Tibial nerve (tissue), 4 donors: Measurements from ENCODE around the gene WAPL. TPM values are rescaled to one million over a fixed set of nuclear protein-coding genes. Genes with fewer than 3 reads are reported as not detected.

ENCODE experiments used
- DNase-seq, 2 donors: peaks; one replicate each; pipeline ENCODE4 v3.0.0-alpha.2; 2019; ENCODE audit warnings: low spot score in 2 of 2
- H3K27ac ChIP-seq, 4 donors: fragments of 200-600 bp; sonication (generic) in 3 of 4; one replicate each; pipeline ENCODE4 v1.5.1; 2017 to 2019; ENCODE audit warnings: mild to moderate bottlenecking in 1 of 4
- H3K27me3 ChIP-seq, 2 donors: fragments of 200-600 bp; sonication (generic) in 1 of 2; one replicate each; pipeline versions ENCODE4 v1.5.1 to v1.6.0; 2017 to 2019
- H3K36me3 ChIP-seq, 3 donors: fragments of 200-600 bp; sonication (generic); one replicate each; pipeline ENCODE4 v1.5.1; 2018 to 2019
- H3K4me1 ChIP-seq, 4 donors: fragments of 200-600 bp; sonication (generic) in 3 of 4; one replicate each; pipeline ENCODE4 v1.5.1; 2017 to 2019
- H3K4me3 ChIP-seq, 4 donors: fragments of 200-600 bp; sonication (generic) in 3 of 4; one replicate each; pipeline ENCODE4 v1.5.1; 2017 to 2019; ENCODE audit warnings: mild to moderate bottlenecking in 1 of 4, moderate library complexity in 1 of 4
- H3K9me3 ChIP-seq, 4 donors: fragments of 200-600 bp; sonication (generic) in 3 of 4; one replicate each; pipeline ENCODE4 v1.5.1; 2017 to 2019
- EP300 ChIP-seq, 2 donors: sonication (generic); formaldehyde crosslinking; IDR thresholded peaks; one replicate each; pipeline ENCODE4 v1.6.1; 2017; ENCODE audit warnings: antibody characterized with exemption in 2 of 2, mild to moderate bottlenecking in 1 of 2
- POLR2A ChIP-seq, 2 donors: fragments of 450-650 bp; IDR thresholded peaks; one replicate each; pipeline ENCODE4 v1.6.1; 2017; ENCODE audit warnings: antibody characterized with exemption in 2 of 2, mild to moderate bottlenecking in 2 of 2, moderate library complexity in 2 of 2
- WGBS, 2 donors: methylation state at CpG; one replicate each; pipeline ENCODE4 v1.1.5; 2018; 5-methylcytosine and 5-hydroxymethylcytosine counted together
- total RNA-seq, 4 donors: library from RNA; depleted of rRNA; stranded (reverse); fragments of >200 nt; gene quantifications; one replicate each; pipeline ENCODE4 v1.1.0, GENCODE V29; 2016
- TF ChIP-seq, protein P1 (sequence below), 5 experiments: fragments of 200-600 bp in 3 of 5; fragments of 450-650 bp in 2 of 5; sonication (generic) in 3 of 5; IDR thresholded peaks; one replicate each; pipeline ENCODE4 v1.5.1; 2016 to 2019; ENCODE audit warnings: antibody characterized with exemption in 5 of 5, mild to moderate bottlenecking in 3 of 5, moderate library complexity in 2 of 5

WAPL gene
- total RNA-seq, 4 donors from 2014 or later = 26.7 to 50.4 (median 42.0) TPM

DNA sequence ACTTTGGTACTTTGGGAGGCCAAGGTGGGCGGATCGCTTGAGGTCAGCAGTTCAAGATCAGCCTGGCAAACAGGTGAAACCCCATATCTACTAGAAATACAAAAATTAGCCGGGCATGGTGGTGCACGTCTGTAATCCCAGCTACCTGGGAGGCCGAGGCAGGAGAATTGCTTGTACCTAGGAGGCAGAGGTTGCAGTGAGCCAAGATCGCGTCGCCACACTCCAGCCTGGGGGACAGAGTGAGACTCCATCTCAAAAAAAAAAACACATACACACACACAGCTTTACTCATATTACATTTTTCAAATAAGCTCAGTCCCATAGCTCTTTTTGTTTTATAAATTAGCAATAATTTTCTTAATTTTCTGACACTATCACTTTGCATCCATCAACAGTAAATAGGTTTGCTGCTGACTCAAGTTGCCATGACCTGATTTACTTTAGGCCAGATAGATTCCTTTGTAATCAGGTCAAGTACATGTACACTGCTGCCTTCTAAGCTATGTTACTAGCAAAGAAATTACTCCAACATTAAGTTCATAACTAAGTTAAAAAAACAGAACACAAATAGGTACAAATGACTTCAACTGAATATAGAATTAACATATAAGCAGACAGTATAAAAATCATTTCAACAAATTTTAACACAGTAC is 31.5 kb downstream of the WAPL start:
- 94 to 95% methylated on average over 8 of the region's 8 CpGs for whole genome bisulfite sequencing, 2 donors

DNA sequence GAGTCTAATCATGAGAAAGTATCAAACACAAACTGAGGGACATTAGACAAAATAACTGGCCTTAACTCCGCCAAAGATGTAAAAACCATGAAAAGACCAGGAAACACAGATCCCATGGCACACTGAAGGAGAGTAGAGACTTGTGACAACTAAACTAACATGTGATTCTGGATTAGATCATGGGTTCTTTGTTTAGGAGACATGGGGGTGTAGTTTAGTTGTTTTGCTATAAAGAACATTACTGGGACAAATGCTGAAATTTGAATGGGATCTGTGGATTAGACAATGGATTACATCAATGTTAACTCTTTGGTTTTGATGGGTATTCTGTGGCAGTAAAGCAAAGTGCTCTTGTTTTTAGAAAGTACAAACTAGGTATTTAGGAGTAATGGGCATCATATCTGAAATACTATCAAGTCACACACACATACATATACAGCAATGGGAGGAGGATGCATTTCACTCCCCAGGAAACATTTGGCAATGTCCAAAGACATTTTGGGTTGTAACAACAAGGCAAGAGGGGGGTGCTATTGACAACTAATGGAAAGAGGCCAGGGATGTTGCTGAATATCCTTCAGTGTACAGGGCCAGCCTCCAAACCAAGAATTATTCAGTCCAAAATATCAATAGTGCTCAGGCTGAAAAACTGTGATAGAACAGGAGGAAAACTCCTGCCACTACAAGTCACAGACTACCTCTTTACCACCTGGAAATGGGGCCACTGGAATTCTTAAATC is 32.4 kb downstream of the WAPL start:
- DNase-seq = no peak
- H3K9me3 ChIP-seq = no peaks in the 10 kb centered on the region
- H3K27me3 ChIP-seq = no peaks in the 10 kb centered on the region
- H3K36me3 ChIP-seq = peaks cover 0 to 43% (median 0%) of the 10 kb centered on the region in 3 donors
- no peak overlapping the region for H3K4me3 ChIP-seq
- no peak overlapping the region for H3K27ac ChIP-seq
- WGBS, 2 donors = 90 to 96% methylated on average over 1 of the region's 1 CpG
- no peaks in the 10 kb centered on the region for H3K4me1 ChIP-seq
- TF ChIP-seq POLR2A (IDR thresholded peaks at IDR 0.05) (no peak), EP300 (IDR thresholded peaks at IDR 0.05) (no peak)
- TF ChIP-seq, protein P1, sequence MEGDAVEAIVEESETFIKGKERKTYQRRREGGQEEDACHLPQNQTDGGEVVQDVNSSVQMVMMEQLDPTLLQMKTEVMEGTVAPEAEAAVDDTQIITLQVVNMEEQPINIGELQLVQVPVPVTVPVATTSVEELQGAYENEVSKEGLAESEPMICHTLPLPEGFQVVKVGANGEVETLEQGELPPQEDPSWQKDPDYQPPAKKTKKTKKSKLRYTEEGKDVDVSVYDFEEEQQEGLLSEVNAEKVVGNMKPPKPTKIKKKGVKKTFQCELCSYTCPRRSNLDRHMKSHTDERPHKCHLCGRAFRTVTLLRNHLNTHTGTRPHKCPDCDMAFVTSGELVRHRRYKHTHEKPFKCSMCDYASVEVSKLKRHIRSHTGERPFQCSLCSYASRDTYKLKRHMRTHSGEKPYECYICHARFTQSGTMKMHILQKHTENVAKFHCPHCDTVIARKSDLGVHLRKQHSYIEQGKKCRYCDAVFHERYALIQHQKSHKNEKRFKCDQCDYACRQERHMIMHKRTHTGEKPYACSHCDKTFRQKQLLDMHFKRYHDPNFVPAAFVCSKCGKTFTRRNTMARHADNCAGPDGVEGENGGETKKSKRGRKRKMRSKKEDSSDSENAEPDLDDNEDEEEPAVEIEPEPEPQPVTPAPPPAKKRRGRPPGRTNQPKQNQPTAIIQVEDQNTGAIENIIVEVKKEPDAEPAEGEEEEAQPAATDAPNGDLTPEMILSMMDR (IDR thresholded peaks at IDR 0.05) = no peak

More for the DNA sequence above, 31.5 kb downstream of the WAPL start:
- no peak for DNase-seq
- Histone ChIP-seq H3K27ac (no peak overlapping the region), H3K4me1 (no peaks in the 10 kb centered on the region), H3K27me3 (no peaks in the 10 kb centered on the region), H3K9me3 (no peaks in the 10 kb centered on the region), H3K36me3 (peaks cover 0 to 38% (median 0%) of the 10 kb centered on the region in 3 donors), H3K4me3 (no peak overlapping the region)
- TF ChIP-seq POLR2A (IDR thresholded peaks at IDR 0.05) (no peak), EP300 (IDR thresholded peaks at IDR 0.05) (no peak)
- TF ChIP-seq, protein P1 (IDR thresholded peaks at IDR 0.05) = no peak

DNA sequence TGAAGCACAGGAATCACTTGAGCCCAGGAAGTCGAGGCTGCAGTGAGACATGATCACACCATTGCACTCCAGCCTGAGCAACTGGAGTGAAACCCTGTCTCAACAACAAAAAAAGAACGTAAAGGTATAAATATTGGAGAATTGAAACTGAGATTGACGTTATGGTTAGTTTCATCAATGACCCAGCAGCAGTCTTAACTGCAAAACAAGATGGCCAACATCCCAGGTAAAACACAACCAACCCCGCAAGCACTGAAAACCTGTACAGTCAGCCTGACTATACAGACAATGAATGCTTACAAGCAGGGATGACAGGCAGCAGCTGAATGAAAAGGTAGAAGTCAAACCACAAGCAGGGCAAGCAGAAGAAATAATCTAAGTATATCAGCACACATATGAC is 34.7 kb downstream of the WAPL start:
- no peaks in the 10 kb centered on the region for H3K9me3 ChIP-seq
- no peak overlapping the region for H3K27ac ChIP-seq
- H3K36me3 ChIP-seq = peaks cover 0 to 48% (median 0%) of the 10 kb centered on the region in 3 donors
- H3K4me1 ChIP-seq = no peaks in the 10 kb centered on the region
- WGBS, 2 donors = 88 to 89% methylated on average over 4 of the region's 4 CpGs
- H3K4me3 ChIP-seq = no peak overlapping the region
- no peak for DNase-seq
- H3K27me3 ChIP-seq = no peaks in the 10 kb centered on the region
- TF ChIP-seq, protein P1 (IDR thresholded peaks at IDR 0.05) = no peak
- TF ChIP-seq POLR2A (IDR thresholded peaks at IDR 0.05) = no peak
- TF ChIP-seq EP300 (IDR thresholded peaks at IDR 0.05) = no peak

DNA sequence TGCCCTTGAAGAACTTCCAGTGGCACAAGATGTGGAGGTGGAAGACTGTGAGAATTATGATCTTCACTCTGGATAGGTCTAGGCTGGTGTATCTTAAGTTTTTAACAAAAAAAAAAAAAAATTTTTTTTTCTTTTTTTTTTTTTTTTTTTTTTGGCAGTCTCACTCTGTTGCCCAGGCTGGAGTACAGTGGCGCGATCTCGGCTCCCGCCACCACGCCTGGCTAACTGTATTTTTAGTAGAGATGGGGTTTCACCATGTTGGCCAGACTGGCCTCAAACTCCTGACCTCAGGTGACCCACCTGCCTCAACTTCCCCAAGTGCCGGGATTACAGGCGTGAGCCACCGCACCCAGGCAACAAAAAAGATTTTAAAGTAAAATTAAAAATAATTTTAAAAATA is 37.9 kb downstream of the WAPL start:
- H3K4me3 ChIP-seq = no peak overlapping the region
- H3K27ac ChIP-seq = no peak overlapping the region
- H3K9me3 ChIP-seq = no peaks in the 10 kb centered on the region
- H3K36me3 ChIP-seq = peaks cover 0 to 56% (median 0%) of the 10 kb centered on the region in 3 donors
- WGBS, 2 donors = 97 to 98% methylated on average over 8 of the region's 8 CpGs
- no peak for DNase-seq
- no peaks in the 10 kb centered on the region for H3K4me1 ChIP-seq
- TF ChIP-seq EP300 (IDR thresholded peaks at IDR 0.05) (no peak), POLR2A (IDR thresholded peaks at IDR 0.05) (no peak)
- TF ChIP-seq, protein P1 (IDR thresholded peaks at IDR 0.05) = no peak
- H3K27me3 ChIP-seq = no peaks in the 10 kb centered on the region

DNA sequence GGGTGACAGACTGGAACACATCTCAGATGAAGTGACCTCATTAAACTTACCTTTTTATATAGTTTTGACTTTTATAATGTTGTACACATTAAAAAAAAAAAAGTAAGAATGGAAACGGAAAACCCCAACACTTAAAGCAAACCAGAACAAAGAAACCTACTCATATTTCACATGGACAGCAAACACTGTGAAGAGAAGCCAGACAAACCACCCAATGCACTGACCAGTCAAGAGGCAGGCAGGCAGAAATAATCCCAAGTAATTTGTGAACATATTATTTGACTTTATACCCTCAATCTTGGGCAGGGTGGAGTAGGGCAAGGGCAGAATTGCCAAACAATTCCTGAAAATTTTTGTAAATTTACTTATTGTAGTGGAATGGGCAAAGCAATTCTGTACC is 39.8 kb downstream of the WAPL start:
- peaks cover 0 to 52% (median 0%) of the 10 kb centered on the region in 3 donors for H3K36me3 ChIP-seq
- H3K9me3 ChIP-seq = no peaks in the 10 kb centered on the region
- no peak overlapping the region for H3K4me3 ChIP-seq
- TF ChIP-seq POLR2A (IDR thresholded peaks at IDR 0.05) = no peak
- TF ChIP-seq, protein P1 (IDR thresholded peaks at IDR 0.05) = no peak
- no peak for TF ChIP-seq EP300 (IDR thresholded peaks at IDR 0.05)
- no peaks in the 10 kb centered on the region for H3K27me3 ChIP-seq
- 56 to 66% methylated on average over 1 of the region's 1 CpG for WGBS, 2 donors
- no peak for DNase-seq
- no peaks in the 10 kb centered on the region for H3K4me1 ChIP-seq
- no peak overlapping the region for H3K27ac ChIP-seq
